Skin epidermis (tissue), 12 donors: ENCODE data around the gene CLDN7.
A peak's percentile ranks its signal among the peaks of the same experiment; 100 is the strongest.

Experiments
- H3K27ac ChIP-seq, 21 experiments: fragments of 200-600 bp; sonication (generic) in 11 of 21; one replicate each; pipeline ENCODE4 v1.5.0; 2020; ENCODE audit warnings: mild to moderate bottlenecking in 3 of 21, inconsistent platforms in 2 of 21, moderate library complexity in 2 of 21
- H3K4me3 ChIP-seq, 7 experiments: fragments of 200-600 bp; sonication (generic) in 2 of 7; one replicate each; pipeline ENCODE4 v1.5.0; 2020; ENCODE audit warnings: inconsistent platforms in 2 of 7, mild to moderate bottlenecking in 2 of 7, moderate library complexity in 1 of 7

Gene CLDN7

GRCh38 chr17:7224661-7225111 is 37.6 kb downstream of the CLDN7 start:
- Histone ChIP-seq H3K4me3 (no peak overlapping the region), H3K27ac (peak overlapping the region in 1 of 21 experiments; percentile 16)

- H3K27ac ChIP-seq = peak overlapping the region in 1 of 21 experiments; percentile 15
- H3K4me3 ChIP-seq = no peak overlapping the region
These were observed 38.2 kb downstream of the CLDN7 start for GRCh38 chr17:7224110-7224509.

GRCh38 chr17:7223375-7223774 is 38.9 kb downstream of the CLDN7 start:
- H3K27ac ChIP-seq = peak overlapping the region in 1 of 21 experiments; percentile 33
- H3K4me3 ChIP-seq = no peak overlapping the region

- Histone ChIP-seq H3K27ac (peak overlapping the region in 2 of 21 experiments; percentile 33 to 44), H3K4me3 (no peak overlapping the region)
These were observed 39.3 kb downstream of the CLDN7 start for GRCh38 chr17:7222972-7223292.

- no peak overlapping the region for H3K4me3 ChIP-seq
These were observed 39.9 kb downstream of the CLDN7 start for GRCh38 chr17:7222093-7222971.

GRCh38 chr17:7221278-7222092 is 40.8 kb downstream of the CLDN7 start:
- H3K27ac ChIP-seq = peak overlapping the region in 15 of 21 experiments; percentile 30 to 99 (median 95)
- H3K4me3 ChIP-seq = peak overlapping the region in 1 of 7 experiments; percentile 68

More at GRCh38 chr17:7222093-7222971, 39.9 kb downstream of the CLDN7 start:
- H3K27ac ChIP-seq = peak overlapping the region in 3 of 21 experiments; percentile 44 to 98 (median 95)

- peak overlapping the region; percentile 47 to 95 (median 79) for H3K4me3 ChIP-seq
These were observed 41.5 kb downstream of the CLDN7 start for GRCh38 chr17:7220593-7221277.

GRCh38 chr17:7219812-7220592 is 42.3 kb downstream of the CLDN7 start, which contains the start of the genes ACADVL and DLG4:
Gene ACADVL, plus strand, starts transcription at chr17:7219938. Its CDS starts 47 bp downstream, at chr17:7219985.
Gene DLG4, minus strand, starts transcription at chr17:7219836.
- Histone ChIP-seq H3K27ac (peak within 1 kb of the TSS; percentile 79 to 99 (median 95)), H3K4me3 (peak within 1 kb of the TSS; percentile 47 to 95 (median 79))

More at GRCh38 chr17:7220593-7221277, 41.5 kb downstream of the CLDN7 start:
- H3K27ac ChIP-seq = peak overlapping the region; percentile 79 to 99 (median 95)

GRCh38 chr17:7219229-7219811 is 43.0 kb downstream of the CLDN7 start:
- H3K27ac ChIP-seq = peak overlapping the region in 20 of 21 experiments; percentile 81 to 99 (median 96)
- H3K4me3 ChIP-seq = peak overlapping the region; percentile 47 to 95 (median 79)

GRCh38 chr17:7218758-7219157 is 43.5 kb downstream of the CLDN7 start:
- Histone ChIP-seq H3K27ac (peak overlapping the region in 10 of 21 experiments; percentile 17 to 98 (median 95)), H3K4me3 (no peak overlapping the region)

GRCh38 chr17:7218166-7218565 is 44.1 kb downstream of the CLDN7 start:
- H3K27ac ChIP-seq = peak overlapping the region in 16 of 21 experiments; percentile 8 to 97 (median 76)
- peak overlapping the region in 1 of 7 experiments; percentile 38 for H3K4me3 ChIP-seq

GRCh38 chr17:7217113-7217987 is 44.9 kb downstream of the CLDN7 start:
- Histone ChIP-seq H3K4me3 (peak overlapping the region; percentile 24 to 40 (median 38)), H3K27ac (peak overlapping the region in 20 of 21 experiments; percentile 8 to 97 (median 74))

- H3K27ac ChIP-seq = peak overlapping the region in 20 of 21 experiments; percentile 8 to 97 (median 74)
- peak overlapping the region; percentile 24 to 40 (median 38) for H3K4me3 ChIP-seq
These were observed 45.8 kb downstream of the CLDN7 start for GRCh38 chr17:7216242-7217112.

- peak overlapping the region in 16 of 21 experiments; percentile 19 to 79 (median 50) for H3K27ac ChIP-seq
- no peak overlapping the region for H3K4me3 ChIP-seq
These were observed 46.6 kb downstream of the CLDN7 start for GRCh38 chr17:7215652-7216180.

GRCh38 chr17:7215136-7215638 is 47.1 kb downstream of the CLDN7 start:
- peak overlapping the region in 5 of 7 experiments; percentile 28 to 46 (median 38) for H3K4me3 ChIP-seq
- peak overlapping the region in 15 of 21 experiments; percentile 19 to 79 (median 63) for H3K27ac ChIP-seq
